Nephron (organoid): Measurements from ENCODE around the gene SYT5.
A peak's percentile ranks its signal among the peaks of the same experiment; 100 is the strongest.

Source experiments
- H3K27ac Mint-ChIP-seq, 3 experiments: 2 replicates each; pipeline ENCODE4 v1.8.0; 2020; ENCODE audit warnings: mixed read lengths in 3 of 3, mild to moderate bottlenecking in 2 of 3, moderate library complexity in 1 of 3
- H3K27me3 Mint-ChIP-seq: 2 replicates; pipeline ENCODE4 v1.8.0; 2021; ENCODE audit warnings: low read depth, mild to moderate bottlenecking, moderate library complexity, mixed read lengths
- H3K36me3 Mint-ChIP-seq: 2 replicates; pipeline ENCODE4 v1.8.0; 2020; ENCODE audit warnings: low read depth, mixed read lengths
- H3K4me1 Mint-ChIP-seq: 2 replicates; pipeline ENCODE4 v1.8.0; 2020; ENCODE audit warnings: mixed read lengths
- H3K4me3 Mint-ChIP-seq, 3 experiments: 2 replicates each; pipeline ENCODE4 v1.8.0; 2020; ENCODE audit warnings: mild to moderate bottlenecking in 3 of 3, mixed read lengths in 3 of 3, moderate library complexity in 2 of 3
- H3K9me3 Mint-ChIP-seq: 2 replicates; pipeline ENCODE4 v1.8.0; 2020; ENCODE audit warnings: mixed read lengths
- CTCF ChIP-seq, 3 experiments: fragments of 200-600 bp; sonication (generic); IDR thresholded peaks; one replicate each; pipeline ENCODE4 v1.5.0; 2021; ENCODE audit warnings: antibody characterized with exemption in 3 of 3; ENCODE audit not compliant: unreplicated experiment in 3 of 3

The SYT5 gene

DNA sequence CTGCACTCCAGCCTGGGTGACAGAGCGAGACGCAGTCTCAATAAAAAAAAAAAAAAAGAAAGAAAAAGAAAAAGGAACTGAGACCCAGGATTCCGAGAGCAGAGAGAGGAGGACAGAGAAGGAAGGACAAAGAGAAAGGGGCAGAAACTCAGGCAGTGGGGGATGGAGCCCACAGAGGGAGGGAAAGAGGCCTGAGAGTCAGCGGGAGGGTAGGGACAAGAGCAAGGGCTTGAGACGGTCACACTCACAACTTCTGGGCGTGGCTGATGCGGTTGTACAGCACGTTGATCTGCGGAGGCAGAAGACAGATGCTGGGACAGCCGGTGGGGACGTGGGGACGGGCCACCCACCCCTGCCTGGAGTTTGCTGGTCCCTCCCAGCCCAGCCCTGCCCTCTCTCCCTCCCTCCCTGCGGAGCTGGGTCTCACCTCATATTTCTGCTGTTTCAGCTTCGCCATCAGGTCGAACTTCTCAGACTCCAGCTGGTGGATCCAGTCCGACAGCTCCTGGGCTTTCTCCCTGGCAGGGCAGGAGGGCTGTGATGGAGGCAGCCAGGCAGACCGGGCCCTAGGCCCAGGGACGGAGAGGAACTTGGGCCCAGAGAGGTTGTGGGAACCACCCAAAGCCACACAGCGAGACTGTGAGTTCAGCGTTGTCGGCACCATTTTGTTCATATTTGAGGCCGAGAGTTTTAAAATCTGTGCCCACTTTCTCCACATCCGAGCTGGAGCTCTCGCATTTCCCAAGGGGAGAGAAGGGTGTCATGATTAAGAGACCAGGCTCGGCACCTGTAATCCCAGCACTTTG, 46.2 kb downstream of the SYT5 start:
- TF ChIP-seq CTCF (IDR thresholded peaks at IDR 0.05; ENCODE audit: unreplicated experiment in 3 of 3): no peak
- Mint-ChIP-seq H3K27ac (no peak overlapping the region), H3K4me3 (no peak overlapping the region), H3K27me3 (peaks cover 5% of the 10 kb centered on the region), H3K36me3 (no peaks in the 10 kb centered on the region), H3K9me3 (no peaks in the 10 kb centered on the region), H3K4me1 (no peaks in the 10 kb centered on the region)

- Mint-ChIP-seq H3K4me3 (no peak overlapping the region), H3K27me3 (peaks cover 6% of the 10 kb centered on the region), H3K27ac (no peak overlapping the region), H3K9me3 (no peaks in the 10 kb centered on the region), H3K36me3 (no peaks in the 10 kb centered on the region), H3K4me1 (no peaks in the 10 kb centered on the region)
- peak in 2 of 3 experiments; percentile 13 to 33 for TF ChIP-seq CTCF (IDR thresholded peaks at IDR 0.05; ENCODE audit: unreplicated experiment in 3 of 3)
Measured at GRCh38 chr19:55132453-55133129, 47.5 kb downstream of the SYT5 start.

- Mint-ChIP-seq H3K27me3 (peaks cover 10% of the 10 kb centered on the region), H3K4me3 (no peak overlapping the region), H3K9me3 (no peaks in the 10 kb centered on the region), H3K4me1 (no peaks in the 10 kb centered on the region), H3K36me3 (no peaks in the 10 kb centered on the region), H3K27ac (no peak overlapping the region)
- TF ChIP-seq CTCF (IDR thresholded peaks at IDR 0.05; ENCODE audit: unreplicated experiment in 3 of 3): no peak
Measured at GRCh38 chr19:55131421-55131820, 48.7 kb downstream of the SYT5 start.
